HCT116 (cell line): ENCODE measurements around the gene PRKAG2. TPM values are rescaled to one million over a fixed set of nuclear protein-coding genes. Genes with fewer than 3 reads are reported as not detected.

ENCODE experiments used
- ATAC-seq: fragments of 200-7000 bp; cut with Tn5 transposase; 2 replicates; pipeline ENCODE4 v1.9.1; 2020; ENCODE audit warnings: mild to moderate bottlenecking, moderate library complexity
- BruUV-seq: library from RNA; stranded (reverse); fragments of 400-500 nt; replicated peaks from 2 replicates; lab custom pipeline; 2021; lab: Mats Ljungman, UMichigan
- CTCF ChIA-PET: fragments of 300-600 bp; sonication (Branson Sonifier 250); formaldehyde crosslinking; loops from one replicate; lab custom pipeline; 2021; ENCODE audit warnings: antibody characterized with exemption; lab: Charles Lee
- POLR2A ChIA-PET: fragments of 300-600, 350-600 bp; sonication (Branson Sonifier 250); formaldehyde crosslinking; loops from one replicate; lab custom pipeline; 2021; ENCODE audit warnings: antibody characterized with exemption; lab: Charles Lee
- RAD21 ChIA-PET, 2 experiments: fragments of 300-600 bp; sonication (Branson Sonifier 250); formaldehyde crosslinking; loops; one replicate each; lab custom pipeline; 2023; ENCODE audit warnings: low total read pairs in 2 of 2; ENCODE audit not compliant: uncharacterized antibody in 2 of 2, unreplicated experiment in 2 of 2, low non-redundant PET in 1 of 2; lab: Charles Lee
- DNase-seq: peaks from one replicate; pipeline ENCODE4 v3.0.0-alpha.2; 2010; ENCODE audit warnings: low read depth, low spot score
- H2AFZ ChIP-seq: fragments of 200-600 bp; shearing (Covaris generic), sonication (generic); 2 replicates; pipeline ENCODE4 v1.6.1; 2017; ENCODE audit warnings: low read depth, mixed run types, mixed read lengths, antibody characterized with exemption, low read length; ENCODE audit not compliant: poor library complexity, severe bottlenecking
- H3K27ac ChIP-seq: 2 replicates; pipeline ENCODE4 v1.5.1; 2012; ENCODE audit warnings: low read depth, low read length
- H3K27me3 ChIP-seq: fragments of 200-600 bp; sonication (generic); 2 replicates; pipeline ENCODE4 v1.6.1; 2016; ENCODE audit warnings: mixed run types, low read length, mixed read lengths; ENCODE audit not compliant: insufficient read depth
- H3K36me3 ChIP-seq, 2 experiments: fragments of 200-500 bp in 1 of 2; fragments of 200-600 bp in 1 of 2; sonication (Bioruptor generic) in 1 of 2; sonication (generic) in 1 of 2; 2 replicates each; pipeline versions ENCODE4 v1.5.1 to v1.6.1; 2014 to 2016; ENCODE audit warnings: low read length in 2 of 2, inconsistent platforms in 1 of 2, mixed read lengths in 1 of 2, mixed run types in 1 of 2; ENCODE audit not compliant: insufficient read depth in 2 of 2, control insufficient read depth in 1 of 2
- H3K4me1 ChIP-seq, 2 experiments: fragments of 200-600 bp in 1 of 2; sonication (generic) in 1 of 2; 2 replicates each; pipeline versions ENCODE4 v1.5.1 to v1.6.1; 2012 to 2017; ENCODE audit warnings: low read length in 2 of 2, inconsistent platforms in 1 of 2, mild to moderate bottlenecking in 1 of 2, mixed read lengths in 1 of 2, mixed run types in 1 of 2, moderate library complexity in 1 of 2; ENCODE audit not compliant: insufficient read depth in 2 of 2, control insufficient read depth in 1 of 2
- H3K4me2 ChIP-seq: fragments of 200-600 bp; sonication (generic); 2 replicates; pipeline ENCODE4 v1.6.1; 2017; ENCODE audit warnings: mixed run types, low read length, mixed read lengths
- H3K4me3 ChIP-seq, 2 experiments: fragments of 200-600 bp in 1 of 2; sonication (generic) in 1 of 2; replicated peaks in 1 of 2; 2 replicates each; pipeline ENCODE4 v1.5.1; 2011 to 2016; ENCODE audit warnings: low read length in 2 of 2, control low read depth in 1 of 2, low read depth in 1 of 2, mild to moderate bottlenecking in 1 of 2, mixed read lengths in 1 of 2, mixed run types in 1 of 2
- H3K79me2 ChIP-seq: fragments of 200-600 bp; sonication (generic); 2 replicates; pipeline ENCODE4 v1.6.1; 2017; ENCODE audit warnings: mild to moderate bottlenecking, mixed run types, low read length, moderate library complexity, mixed read lengths; ENCODE audit not compliant: insufficient read depth
- H3K9ac ChIP-seq: fragments of 200-600 bp; sonication (generic); 2 replicates; pipeline ENCODE4 v1.6.1; 2016; ENCODE audit warnings: low read length, mixed read lengths
- H3K9me2 ChIP-seq: fragments of 200-600 bp; sonication (generic), shearing (Covaris generic); 2 replicates; pipeline ENCODE4 v1.6.1; 2017; ENCODE audit warnings: mixed run types, mild to moderate bottlenecking, moderate library complexity; ENCODE audit not compliant: insufficient read depth
- H3K9me3 ChIP-seq, 2 experiments: fragments of 200-500 bp in 1 of 2; fragments of 200-600 bp in 1 of 2; sonication (Bioruptor generic) in 1 of 2; sonication (generic) in 1 of 2; 2 replicates each; pipeline ENCODE4 v1.6.1; 2014 to 2017; ENCODE audit warnings: low read length in 2 of 2, mixed read lengths in 2 of 2, inconsistent platforms in 1 of 2, low read depth in 1 of 2, mild to moderate bottlenecking in 1 of 2, mixed run types in 1 of 2, moderate library complexity in 1 of 2; ENCODE audit not compliant: control insufficient read depth in 1 of 2, insufficient read depth in 1 of 2
- H4K20me1 ChIP-seq: fragments of 200-600 bp; sonication (generic), shearing (Covaris generic); 2 replicates; pipeline ENCODE4 v1.6.1; 2017; ENCODE audit warnings: mixed run types, mild to moderate bottlenecking, moderate library complexity; ENCODE audit not compliant: insufficient read depth
- CEBPB ChIP-seq: IDR thresholded peaks from 2 replicates; pipeline ENCODE4 v1.6.1; 2012; ENCODE audit warnings: low read depth
- EGR1 ChIP-seq: IDR thresholded peaks from 2 replicates; pipeline ENCODE4 v1.6.1; 2012; ENCODE audit warnings: low read depth
- ELF1 ChIP-seq: IDR thresholded peaks from 2 replicates; pipeline ENCODE4 v1.6.1; 2012; ENCODE audit warnings: low read depth, borderline replicate concordance
- EZH2 ChIP-seq: fragments of 200-600 bp; sonication (generic); IDR thresholded peaks from 2 replicates; pipeline ENCODE4 v1.6.1; 2017; ENCODE audit warnings: antibody characterized with exemption, mixed run types
- EZH2phosphoT487 ChIP-seq: fragments of 200-600 bp; IDR thresholded peaks from 2 replicates; pipeline ENCODE4 v1.6.1; 2018; ENCODE audit warnings: antibody characterized with exemption, borderline replicate concordance
- FOSL1 ChIP-seq: IDR thresholded peaks from 2 replicates; pipeline ENCODE4 v1.6.1; 2012; ENCODE audit warnings: low read depth
- JUND ChIP-seq: IDR thresholded peaks from 2 replicates; pipeline ENCODE4 v1.6.1; 2012
- POLR2A ChIP-seq: IDR thresholded peaks from 2 replicates; pipeline ENCODE4 v1.7.0; 2011; ENCODE audit warnings: borderline replicate concordance; ENCODE audit not compliant: insufficient read depth, insufficient read length; ENCODE audit errors: extremely low read depth
- POLR2AphosphoS5 ChIP-seq: IDR thresholded peaks from 2 replicates; pipeline ENCODE4 v1.6.1; 2011; ENCODE audit warnings: mild to moderate bottlenecking, low read depth, low read length, moderate library complexity
- RAD21 ChIP-seq: IDR thresholded peaks from 2 replicates; pipeline ENCODE4 v1.6.1; 2012; ENCODE audit warnings: low read depth, mild to moderate bottlenecking
- SIN3A ChIP-seq: IDR thresholded peaks from 2 replicates; pipeline ENCODE4 v1.6.1; 2012; ENCODE audit warnings: low read depth
- SP1 ChIP-seq: IDR thresholded peaks from 2 replicates; pipeline ENCODE4 v1.6.1; 2012; ENCODE audit warnings: low read depth
- TCF7L2 ChIP-seq: IDR thresholded peaks from 2 replicates; pipeline ENCODE4 v1.7.0; 2011; ENCODE audit warnings: borderline replicate concordance, inconsistent platforms; ENCODE audit not compliant: insufficient read depth, insufficient read length; ENCODE audit errors: extremely low read depth
- YY1 ChIP-seq: IDR thresholded peaks from 2 replicates; pipeline ENCODE4 v1.6.1; 2011; ENCODE audit warnings: low read length, low read depth, moderate library complexity, mild to moderate bottlenecking; ENCODE audit not compliant: insufficient replicate concordance; ENCODE audit errors: extremely low read depth
- ZFX ChIP-seq: fragments of 450-650 bp; IDR thresholded peaks from 2 replicates; pipeline ENCODE4 v1.6.1; 2017
- ZNF274 ChIP-seq: fragments of 200-500 bp; sonication (Bioruptor generic); IDR thresholded peaks from 2 replicates; pipeline ENCODE4 v1.6.1; 2014; ENCODE audit warnings: mild to moderate bottlenecking, low read depth, low read length, inconsistent platforms
- intact Hi-C: fragments of 100-400 bp; cut with micrococcal nuclease; formaldehyde crosslinking; loops from 2 replicates; pipeline ENCODE4 v1.10.0; 2022
- total RNA-seq: library from RNA; stranded (reverse); gene quantifications from one replicate; pipeline ENCODE4 v1.2.1, GENCODE V29; 2021; ENCODE audit not compliant: unreplicated experiment
- TF ChIP-seq, protein P1 (sequence below): IDR thresholded peaks from 2 replicates; pipeline ENCODE4 v1.6.1; 2012; ENCODE audit warnings: low read depth
- TF ChIP-seq, protein P2 (sequence below): IDR thresholded peaks from 2 replicates; pipeline ENCODE4 v1.6.1; 2012
- TF ChIP-seq, protein P3 (sequence below): IDR thresholded peaks from 2 replicates; pipeline ENCODE4 v1.6.1; 2011; ENCODE audit warnings: mild to moderate bottlenecking, low read length, moderate library complexity; ENCODE audit not compliant: insufficient replicate concordance; ENCODE audit errors: extremely low read depth

The PRKAG2 gene
- total RNA-seq, 1 experiment from 2014 or later = 23.6 TPM

DNA sequence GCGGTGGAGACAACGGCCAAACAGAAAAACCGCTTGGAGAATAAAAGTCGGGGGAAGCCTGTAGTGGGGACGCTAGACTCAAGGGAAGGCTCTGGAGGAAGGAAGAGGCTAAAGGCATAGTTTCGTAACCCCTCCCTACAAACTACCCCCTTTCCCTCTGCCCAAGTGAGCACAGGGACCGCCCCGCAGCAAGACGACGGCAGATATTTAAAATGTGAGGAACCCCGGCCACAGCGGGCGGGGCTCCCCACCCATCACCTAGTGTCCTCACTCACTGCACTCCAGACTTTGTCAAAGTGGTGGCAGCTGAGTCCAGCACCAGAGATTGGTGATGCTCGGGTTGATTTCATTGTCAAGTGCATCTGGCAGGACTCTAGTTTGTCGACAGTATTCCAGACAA is 69.1 kb downstream of the PRKAG2 start:
- intact Hi-C loops = no loop called here
- ChIA-PET CTCF (no interaction called here), POLR2A (no interaction called here)

More for the DNA sequence above, 69.1 kb downstream of the PRKAG2 start:
- RAD21 ChIA-PET = no interaction called here
- Histone ChIP-seq H3K36me3 (no peaks in the 10 kb centered on the region), H3K27me3 (no peaks in the 10 kb centered on the region)
- TF ChIP-seq SIN3A = no peak
- TF ChIP-seq EZH2phosphoT487 = no peak
- no peak for TF ChIP-seq POLR2AphosphoS5
- no peak for TF ChIP-seq JUND
- no peak for TF ChIP-seq ZNF274
- TF ChIP-seq FOSL1 = no peak
- no peak for TF ChIP-seq TCF7L2
- TF ChIP-seq RAD21 = no peak
- no peak for TF ChIP-seq ELF1
- no peak for TF ChIP-seq POLR2A
- no peak for TF ChIP-seq YY1
- TF ChIP-seq ZFX = no peak
- no peak for TF ChIP-seq EGR1
- no peak for TF ChIP-seq CEBPB
- TF ChIP-seq, protein P1, sequence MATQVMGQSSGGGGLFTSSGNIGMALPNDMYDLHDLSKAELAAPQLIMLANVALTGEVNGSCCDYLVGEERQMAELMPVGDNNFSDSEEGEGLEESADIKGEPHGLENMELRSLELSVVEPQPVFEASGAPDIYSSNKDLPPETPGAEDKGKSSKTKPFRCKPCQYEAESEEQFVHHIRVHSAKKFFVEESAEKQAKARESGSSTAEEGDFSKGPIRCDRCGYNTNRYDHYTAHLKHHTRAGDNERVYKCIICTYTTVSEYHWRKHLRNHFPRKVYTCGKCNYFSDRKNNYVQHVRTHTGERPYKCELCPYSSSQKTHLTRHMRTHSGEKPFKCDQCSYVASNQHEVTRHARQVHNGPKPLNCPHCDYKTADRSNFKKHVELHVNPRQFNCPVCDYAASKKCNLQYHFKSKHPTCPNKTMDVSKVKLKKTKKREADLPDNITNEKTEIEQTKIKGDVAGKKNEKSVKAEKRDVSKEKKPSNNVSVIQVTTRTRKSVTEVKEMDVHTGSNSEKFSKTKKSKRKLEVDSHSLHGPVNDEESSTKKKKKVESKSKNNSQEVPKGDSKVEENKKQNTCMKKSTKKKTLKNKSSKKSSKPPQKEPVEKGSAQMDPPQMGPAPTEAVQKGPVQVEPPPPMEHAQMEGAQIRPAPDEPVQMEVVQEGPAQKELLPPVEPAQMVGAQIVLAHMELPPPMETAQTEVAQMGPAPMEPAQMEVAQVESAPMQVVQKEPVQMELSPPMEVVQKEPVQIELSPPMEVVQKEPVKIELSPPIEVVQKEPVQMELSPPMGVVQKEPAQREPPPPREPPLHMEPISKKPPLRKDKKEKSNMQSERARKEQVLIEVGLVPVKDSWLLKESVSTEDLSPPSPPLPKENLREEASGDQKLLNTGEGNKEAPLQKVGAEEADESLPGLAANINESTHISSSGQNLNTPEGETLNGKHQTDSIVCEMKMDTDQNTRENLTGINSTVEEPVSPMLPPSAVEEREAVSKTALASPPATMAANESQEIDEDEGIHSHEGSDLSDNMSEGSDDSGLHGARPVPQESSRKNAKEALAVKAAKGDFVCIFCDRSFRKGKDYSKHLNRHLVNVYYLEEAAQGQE = no peak
- TF ChIP-seq EZH2 = no peak
- TF ChIP-seq, protein P2, sequence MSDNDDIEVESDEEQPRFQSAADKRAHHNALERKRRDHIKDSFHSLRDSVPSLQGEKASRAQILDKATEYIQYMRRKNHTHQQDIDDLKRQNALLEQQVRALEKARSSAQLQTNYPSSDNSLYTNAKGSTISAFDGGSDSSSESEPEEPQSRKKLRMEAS = no peak
- TF ChIP-seq SP1 = no peak
- TF ChIP-seq, protein P3, sequence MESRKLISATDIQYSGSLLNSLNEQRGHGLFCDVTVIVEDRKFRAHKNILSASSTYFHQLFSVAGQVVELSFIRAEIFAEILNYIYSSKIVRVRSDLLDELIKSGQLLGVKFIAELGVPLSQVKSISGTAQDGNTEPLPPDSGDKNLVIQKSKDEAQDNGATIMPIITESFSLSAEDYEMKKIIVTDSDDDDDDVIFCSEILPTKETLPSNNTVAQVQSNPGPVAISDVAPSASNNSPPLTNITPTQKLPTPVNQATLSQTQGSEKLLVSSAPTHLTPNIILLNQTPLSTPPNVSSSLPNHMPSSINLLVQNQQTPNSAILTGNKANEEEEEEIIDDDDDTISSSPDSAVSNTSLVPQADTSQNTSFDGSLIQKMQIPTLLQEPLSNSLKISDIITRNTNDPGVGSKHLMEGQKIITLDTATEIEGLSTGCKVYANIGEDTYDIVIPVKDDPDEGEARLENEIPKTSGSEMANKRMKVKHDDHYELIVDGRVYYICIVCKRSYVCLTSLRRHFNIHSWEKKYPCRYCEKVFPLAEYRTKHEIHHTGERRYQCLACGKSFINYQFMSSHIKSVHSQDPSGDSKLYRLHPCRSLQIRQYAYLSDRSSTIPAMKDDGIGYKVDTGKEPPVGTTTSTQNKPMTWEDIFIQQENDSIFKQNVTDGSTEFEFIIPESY = no peak
- TF ChIP-seq, all 23 proteins: peak for 0
- H3K4me2 ChIP-seq = no peak overlapping the region
- no peaks in the 10 kb centered on the region for H3K9me2 ChIP-seq
- no peak overlapping the region for H3K4me3 ChIP-seq
- BruUV-seq = no TSS peak
- H3K9me3 ChIP-seq = no peaks in the 10 kb centered on the region
- no peaks in the 10 kb centered on the region for H4K20me1 ChIP-seq
- no peak overlapping the region for H2AFZ ChIP-seq
- H3K9ac ChIP-seq = no peak overlapping the region
- DNase-seq (no peak), ATAC-seq (no peak)
- H3K4me1 ChIP-seq = peaks cover 4 to 18% of the 10 kb centered on the region in 2 experiments; a peak in 3 of 4 replicates
- H3K79me2 ChIP-seq = no peaks in the 10 kb centered on the region
- no peak overlapping the region for H3K27ac ChIP-seq
